DND-41 (cell line): ENCODE data around the gene C2CD2.

Experiments used
- ATAC-seq: fragments of 200-7000 bp; cut with Tn5 transposase; 3 replicates; pipeline ENCODE4 v1.9.1; 2021; ENCODE audit warnings: low read depth; ENCODE audit not compliant: insufficient read depth
- DNase-seq: peaks from one replicate; pipeline ENCODE4 v3.0.0-alpha.2; 2020
- H2AFZ ChIP-seq: 2 replicates; pipeline ENCODE4 v1.6.0; 2012; ENCODE audit warnings: low read depth, low read length
- H3K27ac ChIP-seq: 2 replicates; pipeline ENCODE4 v1.5.1; 2012; ENCODE audit warnings: low read length, inconsistent platforms
- H3K27me3 ChIP-seq: fragments of 200-600 bp; sonication (generic); 2 replicates; pipeline ENCODE4 v1.6.0; 2012; ENCODE audit warnings: low read length, mild to moderate bottlenecking, inconsistent platforms; ENCODE audit not compliant: insufficient read depth, poor library complexity
- H3K36me3 ChIP-seq: 2 replicates; pipeline ENCODE4 v1.5.1; 2012; ENCODE audit warnings: low read length, inconsistent platforms; ENCODE audit not compliant: insufficient read depth
- H3K4me1 ChIP-seq: 2 replicates; pipeline ENCODE4 v1.5.1; 2012; ENCODE audit warnings: mild to moderate bottlenecking, low read length; ENCODE audit not compliant: insufficient read depth
- H3K4me2 ChIP-seq: 2 replicates; pipeline ENCODE4 v1.6.0; 2012; ENCODE audit warnings: mild to moderate bottlenecking, moderate library complexity, low read length, inconsistent platforms; ENCODE audit not compliant: insufficient read depth
- H3K4me3 ChIP-seq, 2 experiments: fragments of 200-600 bp in 1 of 2; shearing (Covaris generic) in 1 of 2; 2 replicates each; pipeline ENCODE4 v1.5.1; 2012 to 2016; ENCODE audit warnings: inconsistent platforms in 2 of 2, low read length in 2 of 2, mild to moderate bottlenecking in 2 of 2, low read depth in 1 of 2, moderate library complexity in 1 of 2
- H3K79me2 ChIP-seq: 2 replicates; pipeline ENCODE4 v1.6.0; 2012; ENCODE audit warnings: low read length, inconsistent platforms; ENCODE audit not compliant: insufficient read depth
- H3K9ac ChIP-seq: 2 replicates; pipeline ENCODE4 v1.6.0; 2012; ENCODE audit warnings: low read depth, mild to moderate bottlenecking, inconsistent platforms, low read length, moderate library complexity
- H3K9me3 ChIP-seq: 2 replicates; pipeline ENCODE4 v1.5.1; 2012; ENCODE audit warnings: low read length, moderate library complexity, mild to moderate bottlenecking, inconsistent platforms; ENCODE audit not compliant: insufficient read depth, severe bottlenecking
- H4K20me1 ChIP-seq: 2 replicates; pipeline ENCODE4 v1.6.0; 2012; ENCODE audit warnings: low read length; ENCODE audit not compliant: insufficient read depth
- EZH2 ChIP-seq: IDR thresholded peaks from 3 replicates; pipeline ENCODE4 v1.6.1; 2012; ENCODE audit warnings: borderline replicate concordance, low read depth, mild to moderate bottlenecking, moderate library complexity, low read length, inconsistent platforms; ENCODE audit not compliant: severe bottlenecking
- TF ChIP-seq, protein P1 (sequence below): IDR thresholded peaks from 2 replicates; pipeline ENCODE4 v1.5.1; 2012; ENCODE audit warnings: borderline replicate concordance, low read length, moderate library complexity, mild to moderate bottlenecking; ENCODE audit not compliant: poor library complexity, severe bottlenecking; ENCODE audit errors: extremely low read depth

The C2CD2 gene

DNA sequence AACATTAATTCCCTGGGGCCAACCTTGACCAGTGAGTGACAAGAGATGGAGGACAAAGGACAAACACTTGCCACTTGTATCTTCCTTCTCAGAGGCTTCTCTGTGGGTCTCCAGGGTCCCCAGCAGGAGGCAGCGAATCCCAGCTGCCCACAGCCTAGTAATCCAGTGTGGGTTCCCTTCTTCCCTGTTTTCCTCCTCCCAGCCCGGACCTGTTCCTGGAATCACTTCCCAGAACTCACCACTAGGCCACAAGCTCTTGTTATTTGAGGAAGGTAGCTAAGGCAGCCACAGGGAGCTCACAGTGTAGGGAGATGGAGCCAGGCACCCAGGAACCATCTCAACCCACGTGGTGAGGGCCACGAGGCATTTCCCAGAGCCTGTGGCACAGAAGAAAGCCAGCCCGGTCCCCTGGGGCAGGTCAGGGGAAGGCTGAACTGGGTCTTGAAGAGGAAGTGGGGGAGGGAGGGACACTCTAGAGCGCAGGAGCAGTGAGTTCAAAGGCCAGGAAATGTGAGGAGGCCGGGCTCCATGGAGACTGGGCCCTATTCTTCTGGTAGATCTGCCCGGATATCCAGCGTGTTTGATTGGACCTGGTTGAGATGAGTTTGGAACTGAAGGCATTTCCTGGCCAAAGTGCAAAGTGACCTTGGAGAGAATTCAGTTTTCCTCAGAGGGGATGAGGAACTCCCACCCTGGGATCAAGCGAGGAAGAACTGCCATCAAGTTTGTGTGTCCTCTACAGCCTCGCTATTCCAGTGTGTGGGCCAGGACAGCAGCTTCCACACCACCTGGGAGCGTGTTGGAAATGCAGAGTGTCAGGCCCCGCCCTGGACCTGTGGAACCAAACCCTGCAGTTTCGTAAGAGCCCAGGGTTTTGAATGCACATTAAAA, 20.3 kb upstream of the C2CD2 start:
- Histone ChIP-seq H3K4me3 (no peak overlapping the region), H3K36me3 (no peaks in the 10 kb centered on the region), H3K27me3 (no peaks in the 10 kb centered on the region), H3K9me3 (no peaks in the 10 kb centered on the region), H3K27ac (no peak overlapping the region), H3K4me2 (no peak overlapping the region), H3K4me1 (peaks cover 12% of the 10 kb centered on the region), H3K9ac (no peak overlapping the region), H4K20me1 (no peaks in the 10 kb centered on the region), H2AFZ (no peak overlapping the region; the same call in 1 of the 2 replicates), H3K79me2 (no peaks in the 10 kb centered on the region)
- TF ChIP-seq, protein P1, sequence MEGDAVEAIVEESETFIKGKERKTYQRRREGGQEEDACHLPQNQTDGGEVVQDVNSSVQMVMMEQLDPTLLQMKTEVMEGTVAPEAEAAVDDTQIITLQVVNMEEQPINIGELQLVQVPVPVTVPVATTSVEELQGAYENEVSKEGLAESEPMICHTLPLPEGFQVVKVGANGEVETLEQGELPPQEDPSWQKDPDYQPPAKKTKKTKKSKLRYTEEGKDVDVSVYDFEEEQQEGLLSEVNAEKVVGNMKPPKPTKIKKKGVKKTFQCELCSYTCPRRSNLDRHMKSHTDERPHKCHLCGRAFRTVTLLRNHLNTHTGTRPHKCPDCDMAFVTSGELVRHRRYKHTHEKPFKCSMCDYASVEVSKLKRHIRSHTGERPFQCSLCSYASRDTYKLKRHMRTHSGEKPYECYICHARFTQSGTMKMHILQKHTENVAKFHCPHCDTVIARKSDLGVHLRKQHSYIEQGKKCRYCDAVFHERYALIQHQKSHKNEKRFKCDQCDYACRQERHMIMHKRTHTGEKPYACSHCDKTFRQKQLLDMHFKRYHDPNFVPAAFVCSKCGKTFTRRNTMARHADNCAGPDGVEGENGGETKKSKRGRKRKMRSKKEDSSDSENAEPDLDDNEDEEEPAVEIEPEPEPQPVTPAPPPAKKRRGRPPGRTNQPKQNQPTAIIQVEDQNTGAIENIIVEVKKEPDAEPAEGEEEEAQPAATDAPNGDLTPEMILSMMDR, result peak; percentile 40
- no peak for TF ChIP-seq EZH2
- DNase-seq, result peak; percentile 72
- peak; percentile 87 for ATAC-seq

DNA sequence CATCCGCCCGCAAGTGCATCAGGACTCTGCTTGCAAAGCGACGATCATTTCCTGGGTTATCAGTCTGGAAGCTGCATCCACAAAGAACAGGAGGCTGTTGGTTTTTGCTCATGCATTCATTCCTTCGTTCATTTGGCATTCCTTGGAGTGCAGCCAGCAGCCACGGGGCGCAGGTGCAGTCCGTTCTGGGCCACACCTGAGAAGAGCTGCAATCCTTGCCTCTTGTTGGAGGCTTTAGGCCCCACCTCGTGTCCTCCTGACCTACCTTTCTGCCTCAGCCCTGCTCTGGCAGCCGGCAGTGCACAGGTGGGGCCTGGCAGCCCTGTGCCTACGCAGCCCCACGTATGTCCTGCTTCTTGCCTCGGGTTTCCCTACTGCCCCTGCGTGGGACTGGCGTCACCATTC, 19.6 kb upstream of the C2CD2 start:
- Histone ChIP-seq H3K9me3 (no peaks in the 10 kb centered on the region), H3K79me2 (no peaks in the 10 kb centered on the region), H3K4me1 (peaks cover 12% of the 10 kb centered on the region), H4K20me1 (no peaks in the 10 kb centered on the region), H3K4me2 (no peak overlapping the region), H3K36me3 (no peaks in the 10 kb centered on the region), H3K27ac (no peak overlapping the region), H3K27me3 (no peaks in the 10 kb centered on the region), H3K4me3 (no peak overlapping the region), H3K9ac (no peak overlapping the region), H2AFZ (no peak overlapping the region)
- ATAC-seq (no peak), DNase-seq (no peak)
- TF ChIP-seq EZH2, result no peak
- TF ChIP-seq, protein P1, result no peak

DNA sequence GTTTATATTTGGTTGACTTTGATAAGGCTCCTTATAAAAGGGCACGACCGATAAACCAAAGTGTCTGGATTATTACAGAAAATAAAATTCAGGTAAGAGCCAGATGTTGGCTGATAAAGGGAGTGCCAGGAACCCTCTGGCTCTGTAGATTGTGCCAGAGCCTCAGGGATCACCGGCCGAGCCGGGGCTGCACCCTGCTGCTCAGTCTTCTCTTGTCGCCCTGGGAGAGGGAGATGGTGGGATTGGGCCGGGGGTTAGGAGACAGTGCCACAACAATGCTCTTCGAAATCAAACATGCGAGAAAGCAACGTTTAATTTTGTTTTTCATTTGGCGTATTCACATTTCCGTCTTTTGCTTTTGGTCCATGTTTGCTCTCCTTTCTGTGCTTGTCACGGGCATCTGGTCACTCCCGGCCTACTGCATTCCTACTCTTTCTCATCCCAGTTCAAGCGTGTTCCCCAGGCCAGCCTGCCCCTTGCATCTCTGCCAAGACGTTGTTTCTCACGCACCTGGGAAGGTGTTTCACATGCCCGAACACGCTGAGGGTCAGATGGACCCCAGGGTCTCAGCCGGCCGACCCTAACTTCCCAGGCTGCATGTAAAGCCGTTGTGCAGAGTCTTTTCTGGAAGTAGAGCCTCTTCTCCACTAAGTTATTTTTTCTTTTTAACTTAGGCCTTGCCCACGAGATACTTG, 18.8 kb upstream of the C2CD2 start:
- no peak overlapping the region for H3K4me2 ChIP-seq
- no peak overlapping the region for H3K9ac ChIP-seq
- no peaks in the 10 kb centered on the region for H4K20me1 ChIP-seq
- no peaks in the 10 kb centered on the region for H3K27me3 ChIP-seq
- no peak overlapping the region for H2AFZ ChIP-seq
- H3K4me3 ChIP-seq, result no peak overlapping the region
- peaks cover 12% of the 10 kb centered on the region for H3K4me1 ChIP-seq
- no peak for DNase-seq
- TF ChIP-seq, protein P1, result no peak
- TF ChIP-seq EZH2, result no peak
- H3K36me3 ChIP-seq, result no peaks in the 10 kb centered on the region
- H3K79me2 ChIP-seq, result no peaks in the 10 kb centered on the region
- no peak overlapping the region for H3K27ac ChIP-seq
- H3K9me3 ChIP-seq, result no peaks in the 10 kb centered on the region
- no peak for ATAC-seq
